GM19239 (cell line): ENCODE results near the gene P2RX3.
A peak's percentile ranks its signal among the peaks of the same experiment; 100 is the strongest.
"Not testable (repeated sequence)": the region's sequence is repeated elsewhere in the genome, so short reads cannot be mapped to it uniquely, and the experiment has no call there.

ENCODE experiments used
- DNase-seq: peaks from one replicate; pipeline ENCODE4 v3.0.0; 2011; ENCODE audit warnings: low spot score; ENCODE audit not compliant: insufficient read length
- FAIRE-seq: peaks from 2 replicates; lab custom pipeline; 2011; peaks lifted over from hg19 to GRCh38; lab: Jason Lieb, UNC

Gene P2RX3

GRCh38 chr11:57347336-57347735, 9.2 kb downstream of the P2RX3 start:
- DNase-seq (no peak), FAIRE-seq (no peak)

- DNase-seq: no peak
These were observed 9.9 kb downstream of the P2RX3 start for GRCh38 chr11:57348052-57348451.

GRCh38 chr11:57348636-57349313, 10.6 kb downstream of the P2RX3 start:
- DNase-seq: no peak
- no peak for FAIRE-seq

More at GRCh38 chr11:57348052-57348451, 9.9 kb downstream of the P2RX3 start:
- FAIRE-seq: no peak

- peak; percentile 52 for DNase-seq
- no peak for FAIRE-seq
These were observed 11.5 kb downstream of the P2RX3 start for GRCh38 chr11:57349491-57350274.

GRCh38 chr11:57353036-57353435, 14.9 kb downstream of the P2RX3 start:
- no peak for DNase-seq
- FAIRE-seq: no peak

- FAIRE-seq: no peak
These were observed 15.3 kb downstream of the P2RX3 start for GRCh38 chr11:57353446-57353845.

GRCh38 chr11:57353852-57354251, 15.7 kb downstream of the P2RX3 start:
- DNase-seq: no peak
- no peak for FAIRE-seq

More at GRCh38 chr11:57353446-57353845, 15.3 kb downstream of the P2RX3 start:
- no peak for DNase-seq

- no peak for DNase-seq
- no peak for FAIRE-seq
These were observed 16.5 kb downstream of the P2RX3 start for GRCh38 chr11:57354699-57355098.

GRCh38 chr11:57356268-57356667, 18.1 kb downstream of the P2RX3 start:
- no peak for FAIRE-seq
- no peak for DNase-seq

GRCh38 chr11:57357310-57357709, 19.2 kb downstream of the P2RX3 start:
- FAIRE-seq (no peak), DNase-seq (no peak)

GRCh38 chr11:57357856-57358255, 19.7 kb downstream of the P2RX3 start:
- FAIRE-seq (no peak), DNase-seq (no peak)

GRCh38 chr11:57358543-57358961, 20.4 kb downstream of the P2RX3 start:
- DNase-seq (no peak), FAIRE-seq (no peak)

GRCh38 chr11:57358991-57359390, 20.8 kb downstream of the P2RX3 start:
- DNase-seq: no peak
- no peak for FAIRE-seq

GRCh38 chr11:57359396-57359795, 21.2 kb downstream of the P2RX3 start:
- no peak for FAIRE-seq
- DNase-seq: no peak

GRCh38 chr11:57359896-57360690, 21.9 kb downstream of the P2RX3 start:
- FAIRE-seq (no peak), DNase-seq (no peak)

GRCh38 chr11:57360991-57361390, 22.8 kb downstream of the P2RX3 start:
- DNase-seq: no peak

GRCh38 chr11:57361420-57361819, 23.3 kb downstream of the P2RX3 start:
- not testable (repeated sequence) for DNase-seq, FAIRE-seq

More at GRCh38 chr11:57360991-57361390, 22.8 kb downstream of the P2RX3 start:
- FAIRE-seq: no peak

- DNase-seq (no peak), FAIRE-seq (no peak)
These were observed 23.8 kb downstream of the P2RX3 start for GRCh38 chr11:57361926-57362325.

- FAIRE-seq (no peak), DNase-seq (no peak)
These were observed 25.3 kb downstream of the P2RX3 start for GRCh38 chr11:57363131-57364080.
